PC-9 (cell line): Measurements from ENCODE around the gene TMEM240. TPM values are rescaled to one million over a fixed set of nuclear protein-coding genes. Genes with fewer than 3 reads are reported as not detected.

ENCODE experiments used
- BruUV-seq: library from RNA; stranded (reverse); fragments of 400-500 nt; replicated peaks from 2 replicates; lab custom pipeline; 2021; lab: Mats Ljungman, UMichigan
- CTCF ChIA-PET: fragments of 300-600 bp; sonication (Branson Sonifier 250); formaldehyde crosslinking; loops from one replicate; lab custom pipeline; 2022; ENCODE audit warnings: antibody characterized with exemption; lab: Charles Lee
- POLR2A ChIA-PET: fragments of 300-600 bp; sonication (Branson Sonifier 250); formaldehyde crosslinking; loops from one replicate; lab custom pipeline; 2022; ENCODE audit warnings: antibody characterized with exemption; ENCODE audit not compliant: unreplicated experiment; lab: Charles Lee
- DNase-seq, 2 experiments: peaks; one replicate each; pipeline versions ENCODE4 v3.0.0 to v3.0.0-alpha.2; 2015 to 2022; ENCODE audit warnings: mixed read lengths in 1 of 2
- H2AFZ ChIP-seq: fragments of 200-600 bp; sonication (generic); 2 replicates; pipeline ENCODE4 v1.8.1; 2017; ENCODE audit warnings: antibody characterized with exemption
- H3F3A ChIP-seq: fragments of 200-600 bp; sonication (generic); 2 replicates; pipeline ENCODE4 v1.8.1; 2017; ENCODE audit warnings: antibody characterized with exemption, mild to moderate bottlenecking, low read depth; ENCODE audit not compliant: insufficient read depth
- H3K27ac ChIP-seq: fragments of 200-600 bp; sonication (generic); 2 replicates; pipeline ENCODE4 v1.6.1; 2016; ENCODE audit warnings: mixed run types
- H3K27me3 ChIP-seq: fragments of 200-600 bp; sonication (generic); 2 replicates; pipeline ENCODE4 v1.6.1; 2016; ENCODE audit warnings: low read depth, mixed run types; ENCODE audit not compliant: insufficient read depth
- H3K36me3 ChIP-seq: fragments of 200-600 bp; sonication (generic); 2 replicates; pipeline ENCODE4 v1.6.1; 2016; ENCODE audit warnings: low read depth, mixed run types
- H3K4me1 ChIP-seq: fragments of 200-600 bp; sonication (generic); replicated peaks from 2 replicates; pipeline ENCODE4 v1.6.1; 2016; ENCODE audit warnings: mixed run types; ENCODE audit not compliant: insufficient read depth
- H3K4me2 ChIP-seq: fragments of 200-600 bp; sonication (generic); 2 replicates; pipeline ENCODE4 v1.6.1; 2017; ENCODE audit warnings: mixed run types
- H3K4me3 ChIP-seq: fragments of 200-600 bp; sonication (generic); 2 replicates; pipeline ENCODE4 v1.6.1; 2016; ENCODE audit warnings: mixed run types
- H3K79me2 ChIP-seq: fragments of 200-600 bp; sonication (generic); 2 replicates; pipeline ENCODE4 v1.6.1; 2017; ENCODE audit warnings: low read depth, mixed run types
- H3K9me2 ChIP-seq: fragments of 200-600 bp; sonication (generic); 2 replicates; pipeline ENCODE4 v1.8.1; 2017; ENCODE audit warnings: mild to moderate bottlenecking; ENCODE audit not compliant: insufficient read depth
- H3K9me3 ChIP-seq: fragments of 200-600 bp; sonication (generic); 2 replicates; pipeline ENCODE4 v1.8.1; 2016; ENCODE audit warnings: low read depth; ENCODE audit not compliant: insufficient read depth
- H4K20me1 ChIP-seq: fragments of 200-600 bp; sonication (generic); 2 replicates; pipeline ENCODE4 v1.8.1; 2017; ENCODE audit not compliant: insufficient read depth
- CTCF ChIP-seq: fragments of 200-600 bp; sonication (generic); conservative IDR thresholded peaks from 2 replicates; pipeline ENCODE4 v1.6.1; 2017; ENCODE audit warnings: mixed run types, antibody characterized with exemption, mild to moderate bottlenecking, moderate library complexity
- EZH2 ChIP-seq: fragments of 200-600 bp; sonication (generic); IDR thresholded peaks from 2 replicates; pipeline ENCODE4 v1.8.0; 2017; ENCODE audit warnings: antibody characterized with exemption, low read depth
- intact Hi-C: fragments of 100-400 bp; cut with micrococcal nuclease; formaldehyde crosslinking; loops from one replicate; pipeline ENCODE4 v1.10.0; 2022; ENCODE audit not compliant: unreplicated experiment
- total RNA-seq: library from RNA; stranded (reverse); gene quantifications from 2 replicates; pipeline ENCODE4 v1.2.3, GENCODE V29; 2021

Gene TMEM240
- total RNA-seq, 1 experiment from 2014 or later = 8.3 TPM

GRCh38 chr1:1490633-1491230 lies 49.7 kb downstream of the TMEM240 start:
- H3K79me2 ChIP-seq = no peaks in the 10 kb centered on the region
- no peaks in the 10 kb centered on the region for H3K4me1 ChIP-seq
- no peak overlapping the region for H3K4me3 ChIP-seq
- H3K9me2 ChIP-seq = no peaks in the 10 kb centered on the region
- H2AFZ ChIP-seq = no peak overlapping the region
- no peak for DNase-seq
- ChIA-PET CTCF (no interaction called here), POLR2A (no interaction called here)
- H3F3A ChIP-seq = peaks cover 16% of the 10 kb centered on the region
- H4K20me1 ChIP-seq = peaks cover 3% of the 10 kb centered on the region; the same call in 1 of the 2 replicates
- H3K27ac ChIP-seq = no peak overlapping the region
- intact Hi-C loops = no loop called here
- no peaks in the 10 kb centered on the region for H3K27me3 ChIP-seq
- TF ChIP-seq EZH2 (no peak), CTCF (no peak)
- H3K4me2 ChIP-seq = no peak overlapping the region
- peaks cover 19% of the 10 kb centered on the region for H3K36me3 ChIP-seq
- H3K9me3 ChIP-seq = no peaks in the 10 kb centered on the region
- BruUV-seq = no TSS peak

- CTCF ChIA-PET = no interaction called here
- peaks cover 19% of the 10 kb centered on the region for H3K36me3 ChIP-seq
- no peaks in the 10 kb centered on the region for H3K9me3 ChIP-seq
- H4K20me1 ChIP-seq = peaks cover 3% of the 10 kb centered on the region; the same call in 1 of the 2 replicates
- no peak overlapping the region for H2AFZ ChIP-seq
- BruUV-seq = no TSS peak
- no peak overlapping the region for H3K4me2 ChIP-seq
- POLR2A ChIA-PET = no interaction called here
- H3K27ac ChIP-seq = no peak overlapping the region
- no peaks in the 10 kb centered on the region for H3K4me1 ChIP-seq
- H3K4me3 ChIP-seq = no peak overlapping the region
- H3F3A ChIP-seq = peaks cover 16% of the 10 kb centered on the region
- TF ChIP-seq CTCF = no peak
- TF ChIP-seq EZH2 = no peak
- no peak for DNase-seq
- H3K79me2 ChIP-seq = no peaks in the 10 kb centered on the region
- H3K9me2 ChIP-seq = no peaks in the 10 kb centered on the region
- H3K27me3 ChIP-seq = no peaks in the 10 kb centered on the region
- intact Hi-C loops = no loop called here
Measured at GRCh38 chr1:1489861-1490260, 50.6 kb downstream of the TMEM240 start.

- no peak overlapping the region for H3K4me3 ChIP-seq
- H3K27me3 ChIP-seq = no peaks in the 10 kb centered on the region
- H3K9me3 ChIP-seq = no peaks in the 10 kb centered on the region
- no peak overlapping the region for H3K4me2 ChIP-seq
- H3K79me2 ChIP-seq = no peaks in the 10 kb centered on the region
- DNase-seq = no peak
- no peak overlapping the region for H3K27ac ChIP-seq
- POLR2A ChIA-PET = no interaction called here
- intact Hi-C loops = no loop called here
- H3K36me3 ChIP-seq = peaks cover 19% of the 10 kb centered on the region
- BruUV-seq = no TSS peak
- H3F3A ChIP-seq = peaks cover 16% of the 10 kb centered on the region
- H3K9me2 ChIP-seq = no peaks in the 10 kb centered on the region
- no peak overlapping the region for H2AFZ ChIP-seq
- CTCF ChIA-PET = no interaction called here
- H4K20me1 ChIP-seq = peaks cover 3% of the 10 kb centered on the region; the same call in 1 of the 2 replicates
- H3K4me1 ChIP-seq = no peaks in the 10 kb centered on the region
- TF ChIP-seq EZH2 (no peak), CTCF (no peak)
Measured at GRCh38 chr1:1489231-1489630, 51.2 kb downstream of the TMEM240 start.
